Measurements from ENCODE around the gene STX18. TPM values are rescaled to one million over a fixed set of nuclear protein-coding genes. Genes with fewer than 3 reads are reported as not detected.

STX18 gene
- total RNA-seq, 2 experiments from 2014 or later: 22.8 to 26.5 TPM

DNA sequence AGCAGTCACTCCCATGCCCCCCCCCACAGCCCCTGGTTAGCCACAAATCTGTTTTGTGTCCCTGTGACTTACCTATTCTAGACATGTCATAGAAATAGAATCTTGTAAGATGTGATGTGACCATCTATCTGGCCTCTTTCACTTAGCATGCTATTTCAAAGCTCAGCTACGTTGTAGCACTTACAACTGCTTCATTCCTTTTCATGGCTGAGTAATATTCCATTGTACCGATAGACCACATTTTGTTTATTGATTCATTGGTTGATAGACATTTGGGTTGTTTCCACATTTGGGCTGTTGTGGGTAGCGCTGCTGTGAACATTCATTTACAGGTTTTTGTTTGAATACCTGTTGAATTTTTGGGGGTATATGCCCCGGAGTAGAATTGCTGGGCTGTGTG, 143.4 kb downstream of the STX18 start:
- H3K4me1 Mint-ChIP-seq: no peaks in the 10 kb centered on the region
- POLR2A ChIA-PET: no interaction called here
- DNase-seq: no peak
- no peaks in the 10 kb centered on the region for H3K27me3 Mint-ChIP-seq
- H3K9me3 Mint-ChIP-seq: no peaks in the 10 kb centered on the region
- CTCF ChIA-PET: no interaction called here
- H3K4me3 Mint-ChIP-seq: no peak overlapping the region
- no peak overlapping the region for H3K27ac Mint-ChIP-seq
- no peaks in the 10 kb centered on the region for H3K36me3 Mint-ChIP-seq (ENCODE audit: low read depth)

DNA sequence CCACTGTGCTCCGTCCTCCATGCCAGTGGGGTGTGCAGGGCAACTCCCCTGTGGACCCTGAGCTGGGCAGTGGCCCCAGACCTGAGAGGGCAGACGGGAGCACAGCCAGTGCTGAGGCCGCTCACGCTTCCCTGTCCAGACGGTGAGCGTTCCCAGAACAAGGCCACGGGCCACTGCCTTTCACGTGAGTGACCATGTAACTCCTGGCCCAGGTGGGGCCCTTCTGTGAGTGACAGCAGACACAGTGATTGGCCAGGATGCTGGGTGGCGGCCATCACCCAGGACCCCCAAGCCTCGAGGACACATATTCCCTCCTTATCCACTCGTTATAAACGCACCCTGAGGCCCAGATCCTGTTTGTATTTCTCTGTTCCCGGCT, 144.4 kb downstream of the STX18 start:
- Mint-ChIP-seq H3K27ac (no peak overlapping the region), H3K27me3 (no peaks in the 10 kb centered on the region), H3K36me3 (ENCODE audit: low read depth) (no peaks in the 10 kb centered on the region), H3K4me1 (no peaks in the 10 kb centered on the region), H3K4me3 (no peak overlapping the region), H3K9me3 (no peaks in the 10 kb centered on the region)
- ChIA-PET CTCF (no interaction called here), POLR2A (no interaction called here)
- DNase-seq: no peak

DNA sequence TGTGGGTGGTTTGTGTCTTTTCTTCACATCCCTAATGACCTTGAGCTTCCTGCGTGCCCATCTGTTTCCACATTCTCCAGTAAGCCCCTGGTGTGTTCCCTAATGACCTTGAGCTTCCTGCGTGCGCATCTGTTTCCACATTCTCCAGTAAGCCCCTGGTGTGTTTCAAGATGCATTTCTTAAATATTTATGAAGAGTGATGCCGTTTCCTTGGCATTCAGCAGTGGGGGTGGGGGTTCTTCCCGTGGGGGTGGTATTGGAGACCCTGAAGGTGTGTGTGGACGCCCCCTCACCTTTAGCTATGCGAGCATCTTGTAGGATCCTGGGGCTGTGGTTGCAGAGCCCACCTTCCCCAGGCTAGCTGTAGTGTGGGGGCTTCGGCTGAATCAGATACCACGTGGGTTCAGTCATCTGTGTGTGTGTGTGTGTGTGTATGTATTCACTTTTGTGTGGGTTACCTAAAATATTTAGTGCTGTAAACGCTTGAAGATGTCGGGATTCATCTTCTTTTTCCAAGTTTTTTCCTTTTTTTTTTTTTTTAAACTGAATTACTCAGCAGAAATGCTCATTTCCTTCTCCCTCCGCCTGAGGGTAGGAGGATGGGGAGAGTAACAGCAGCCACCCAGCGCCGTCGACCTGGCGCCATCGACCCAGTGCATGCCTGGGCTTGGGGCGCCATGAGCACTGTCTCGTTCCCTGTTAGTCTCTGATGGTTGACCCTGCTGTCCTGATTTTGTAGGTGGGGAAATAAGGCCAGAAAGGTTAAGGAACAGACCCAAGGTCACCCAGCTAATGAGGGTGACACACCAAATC, 145.0 kb downstream of the STX18 start:
- Mint-ChIP-seq H3K36me3 (ENCODE audit: low read depth) (no peaks in the 10 kb centered on the region), H3K9me3 (no peaks in the 10 kb centered on the region), H3K4me1 (no peaks in the 10 kb centered on the region), H3K4me3 (no peak overlapping the region), H3K27ac (no peak overlapping the region), H3K27me3 (no peaks in the 10 kb centered on the region)
- ChIA-PET CTCF (no interaction called here), POLR2A (no interaction called here)
- no peak for DNase-seq

DNA sequence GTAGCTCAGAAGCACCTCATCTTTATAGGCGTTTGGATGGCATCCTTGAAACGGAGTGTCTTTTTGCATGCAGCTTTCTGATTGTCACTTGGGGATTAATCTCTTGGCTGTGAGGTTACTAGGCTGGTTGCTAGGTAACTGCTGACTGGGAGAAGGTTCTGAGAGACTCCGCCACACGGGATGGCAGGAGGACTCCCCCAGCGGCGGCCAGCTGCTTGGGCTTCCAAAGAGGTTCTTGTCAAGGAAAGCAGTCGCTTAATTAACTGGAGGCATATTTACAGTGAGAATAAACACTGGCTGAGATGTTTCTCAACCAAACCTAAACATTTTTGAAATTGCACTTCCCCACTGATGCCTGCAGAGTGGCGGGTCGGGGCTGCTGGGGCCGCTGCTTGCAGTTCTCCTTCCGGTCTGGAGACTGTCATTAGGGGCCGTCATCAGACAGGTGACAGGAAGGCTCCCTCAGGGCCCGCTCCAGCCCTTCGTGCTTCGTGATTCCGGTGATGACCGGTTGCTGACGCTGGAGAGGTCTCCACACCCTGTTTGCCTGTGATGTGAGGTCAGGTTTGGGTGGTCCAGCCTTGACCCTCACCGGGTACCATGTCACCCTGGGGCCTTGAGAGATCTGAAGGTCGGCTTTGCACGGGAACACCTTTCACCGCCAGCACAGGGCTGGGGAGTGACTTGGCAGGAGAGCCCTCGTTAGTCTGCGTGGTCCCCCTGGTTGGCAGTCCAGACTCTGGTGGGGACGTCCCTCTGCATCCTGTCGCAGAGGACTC, 145.8 kb downstream of the STX18 start:
- no peaks in the 10 kb centered on the region for H3K4me1 Mint-ChIP-seq
- no peaks in the 10 kb centered on the region for H3K9me3 Mint-ChIP-seq
- H3K36me3 Mint-ChIP-seq (ENCODE audit: low read depth): no peaks in the 10 kb centered on the region
- no peak overlapping the region for H3K27ac Mint-ChIP-seq
- H3K27me3 Mint-ChIP-seq: no peaks in the 10 kb centered on the region
- DNase-seq: no peak
- CTCF ChIA-PET: interaction anchor here (0.7 kb wide), 1 partner anchor 36 kb away, joined by 3 read pairs; no protein-coding TSS in a partner anchor
- no peak overlapping the region for H3K4me3 Mint-ChIP-seq
- POLR2A ChIA-PET: no interaction called here

DNA sequence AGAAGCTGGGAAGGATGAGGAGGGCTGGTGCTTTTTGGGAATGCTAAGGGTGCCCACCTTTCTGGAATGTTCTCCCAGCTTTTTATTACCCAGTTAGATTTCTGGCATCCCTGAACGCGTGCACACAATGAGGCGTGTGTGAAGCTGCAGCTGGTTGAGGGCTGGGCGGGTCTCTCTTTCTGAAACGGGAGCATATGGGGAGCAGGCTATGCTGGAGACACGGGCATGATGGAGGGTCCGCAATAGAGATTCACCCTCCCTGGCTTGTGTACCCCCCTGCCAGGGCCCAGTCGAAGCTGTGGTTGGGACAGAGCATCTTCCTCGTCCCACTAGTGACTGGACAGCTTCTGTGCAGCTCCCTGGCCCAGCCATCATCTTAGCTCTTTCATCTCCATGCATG, 146.5 kb downstream of the STX18 start:
- no peak overlapping the region for H3K4me3 Mint-ChIP-seq
- H3K4me1 Mint-ChIP-seq: no peaks in the 10 kb centered on the region
- no peak overlapping the region for H3K27ac Mint-ChIP-seq
- CTCF ChIA-PET: interaction anchor here (0.7 kb wide), 1 partner anchor 36 kb away, joined by 3 read pairs; no protein-coding TSS in a partner anchor
- POLR2A ChIA-PET: no interaction called here
- H3K36me3 Mint-ChIP-seq (ENCODE audit: low read depth): no peaks in the 10 kb centered on the region
- H3K9me3 Mint-ChIP-seq: no peaks in the 10 kb centered on the region
- H3K27me3 Mint-ChIP-seq: no peaks in the 10 kb centered on the region
- DNase-seq: no peak

DNA sequence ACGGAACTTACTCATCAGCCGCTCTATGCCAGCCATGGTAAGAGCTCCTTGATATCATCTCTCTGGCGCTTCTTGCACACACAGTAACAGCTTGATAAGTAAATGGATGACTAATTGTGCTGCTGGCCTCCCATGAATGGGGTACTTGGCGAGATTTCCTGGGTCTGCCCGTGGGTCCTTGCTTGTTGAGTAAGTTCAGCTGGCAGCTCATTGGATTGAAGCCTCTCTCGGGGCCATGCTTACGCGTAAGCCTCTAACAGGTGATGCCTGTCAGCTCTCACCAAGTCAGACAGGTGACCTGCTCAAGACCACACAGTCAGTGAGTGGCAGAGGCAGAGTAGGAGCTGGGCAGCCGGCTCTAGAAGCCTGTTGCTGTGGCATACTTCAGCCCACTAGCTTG, 147.2 kb downstream of the STX18 start:
- ChIA-PET CTCF (no interaction called here), POLR2A (no interaction called here)
- H3K9me3 Mint-ChIP-seq: no peaks in the 10 kb centered on the region
- no peaks in the 10 kb centered on the region for H3K4me1 Mint-ChIP-seq
- H3K27me3 Mint-ChIP-seq: peaks cover 1% of the 10 kb centered on the region
- no peaks in the 10 kb centered on the region for H3K36me3 Mint-ChIP-seq (ENCODE audit: low read depth)
- DNase-seq: no peak
- no peak overlapping the region for H3K4me3 Mint-ChIP-seq
- H3K27ac Mint-ChIP-seq: no peak overlapping the region

DNA sequence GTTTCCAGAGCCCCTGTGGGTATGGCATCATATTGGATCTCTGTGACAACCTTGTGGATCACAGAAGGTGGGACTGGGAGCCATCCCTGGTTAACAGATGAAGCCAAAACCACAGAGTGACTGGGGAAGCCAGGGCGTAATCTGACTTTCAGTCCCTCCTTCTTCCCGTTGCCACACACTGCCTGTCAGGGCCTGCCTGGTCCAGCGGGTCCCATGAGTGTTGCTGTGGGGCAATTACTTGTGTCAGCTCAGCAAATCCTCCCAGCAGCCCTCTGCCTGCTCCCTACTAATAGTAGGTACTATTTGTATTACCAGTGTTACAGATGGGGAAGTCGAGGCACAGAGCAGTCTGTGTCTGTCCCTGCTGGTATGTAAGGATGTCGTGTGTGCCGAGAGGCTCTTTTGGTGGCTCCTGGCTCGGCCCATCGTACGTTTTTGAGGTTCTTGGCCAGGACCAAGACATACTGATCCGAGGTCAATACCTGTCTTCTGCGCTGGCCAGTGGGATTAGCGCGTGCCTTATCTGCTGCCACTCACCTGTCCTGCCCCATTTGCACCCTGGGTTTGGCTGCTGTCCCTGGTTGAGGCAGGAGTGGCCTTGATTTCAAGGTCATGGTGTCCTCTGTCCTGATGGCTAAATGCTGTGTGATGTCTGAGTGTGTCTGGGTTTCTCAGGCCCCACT, 149.2 kb downstream of the STX18 start:
- POLR2A ChIA-PET: no interaction called here
- Mint-ChIP-seq H3K9me3 (no peaks in the 10 kb centered on the region), H3K4me1 (peaks cover 5% of the 10 kb centered on the region), H3K4me3 (no peak overlapping the region), H3K27me3 (peaks cover 16% of the 10 kb centered on the region), H3K36me3 (ENCODE audit: low read depth) (no peaks in the 10 kb centered on the region), H3K27ac (no peak overlapping the region)
- CTCF ChIA-PET: no interaction called here
- no peak for DNase-seq

DNA sequence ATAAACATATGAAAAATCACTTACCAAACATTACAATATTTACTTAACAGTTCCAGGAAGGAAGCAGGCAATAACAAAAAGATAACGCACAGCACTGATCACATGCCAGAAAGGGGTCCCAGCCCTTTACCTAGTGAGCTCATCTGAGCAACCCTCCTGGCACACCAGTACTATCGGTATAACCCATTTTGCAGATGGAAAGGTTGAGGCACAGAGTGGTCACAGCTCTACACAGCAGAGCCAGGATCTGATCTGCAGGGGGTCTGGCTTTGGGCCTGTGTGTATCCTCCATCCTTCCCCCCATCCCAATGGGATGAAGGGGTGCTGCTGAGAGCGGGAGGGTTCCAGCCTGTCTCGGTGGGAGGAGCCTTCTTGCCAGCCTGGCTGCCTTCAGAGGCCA, 150.0 kb downstream of the STX18 start:
- CTCF ChIA-PET: no interaction called here

DNA sequence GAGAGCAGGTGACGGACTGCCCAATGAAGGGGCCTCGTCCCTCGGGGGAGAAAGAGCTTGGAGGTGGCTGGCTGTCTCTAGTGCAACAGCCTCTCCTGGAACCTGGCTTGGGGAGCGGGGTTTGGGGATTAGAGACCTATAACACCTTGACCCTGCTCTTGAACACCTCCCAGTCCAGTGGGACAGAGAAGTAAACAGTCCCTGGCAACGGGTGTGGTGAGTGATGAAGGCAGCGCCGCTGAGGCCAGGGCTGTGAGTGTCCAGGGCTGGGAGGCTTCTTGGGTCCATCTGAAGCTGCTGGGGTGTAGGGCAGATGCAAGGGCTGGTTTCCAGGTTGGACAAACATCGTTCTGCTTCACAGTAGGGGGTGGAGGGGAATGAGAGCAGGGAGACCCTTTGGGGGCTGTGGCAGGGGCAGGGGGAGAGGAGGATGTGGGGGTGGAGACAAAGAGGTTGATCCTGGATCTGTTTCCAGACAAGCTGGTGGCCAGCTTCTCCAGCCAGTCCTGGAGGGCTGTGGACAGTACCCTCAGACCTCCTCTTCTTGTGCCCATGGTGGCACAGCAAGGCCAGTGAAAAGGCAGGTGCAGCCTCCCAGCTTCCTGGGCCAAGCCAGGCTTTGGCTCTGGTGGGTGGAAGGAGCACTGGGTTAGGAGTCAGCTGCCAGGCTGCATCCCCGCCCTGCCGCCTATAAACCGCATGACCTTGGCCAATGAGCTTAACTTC, 151.2 kb downstream of the STX18 start:
- Mint-ChIP-seq H3K27me3 (peaks cover 23% of the 10 kb centered on the region), H3K4me1 (peaks cover 9% of the 10 kb centered on the region), H3K36me3 (ENCODE audit: low read depth) (no peaks in the 10 kb centered on the region), H3K27ac (no peak overlapping the region), H3K4me3 (no peak overlapping the region), H3K9me3 (no peaks in the 10 kb centered on the region)
- ChIA-PET CTCF (no interaction called here), POLR2A (no interaction called here)
- no peak for DNase-seq

More for the DNA sequence above, 150.0 kb downstream of the STX18 start:
- no peaks in the 10 kb centered on the region for H3K36me3 Mint-ChIP-seq (ENCODE audit: low read depth)
- no peak for DNase-seq
- H3K4me3 Mint-ChIP-seq: no peak overlapping the region
- peaks cover 17% of the 10 kb centered on the region for H3K27me3 Mint-ChIP-seq
- H3K9me3 Mint-ChIP-seq: no peaks in the 10 kb centered on the region
- POLR2A ChIA-PET: no interaction called here
- no peak overlapping the region for H3K27ac Mint-ChIP-seq
- H3K4me1 Mint-ChIP-seq: peaks cover 5% of the 10 kb centered on the region

DNA sequence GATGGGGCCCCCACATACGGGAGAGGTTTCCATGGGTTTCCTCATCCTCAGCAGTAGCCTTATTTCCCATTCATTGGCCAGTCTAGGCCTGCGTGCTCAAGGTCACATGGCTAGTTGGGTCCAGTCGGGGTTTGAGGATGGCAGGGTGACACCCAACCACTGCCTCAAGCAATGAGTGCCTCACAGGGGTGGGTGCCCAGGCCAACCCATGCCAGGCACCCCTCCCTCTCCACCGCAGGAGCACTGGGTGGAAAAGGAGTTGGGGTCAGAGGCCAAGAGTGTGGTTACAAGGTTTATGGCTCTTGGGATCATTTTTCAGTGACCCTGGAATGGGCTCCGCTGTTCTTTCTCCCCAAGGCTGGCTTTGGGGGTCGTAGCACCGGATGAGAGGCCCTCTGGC, 151.8 kb downstream of the STX18 start:
- H3K27me3 Mint-ChIP-seq: peaks cover 27% of the 10 kb centered on the region
- no peaks in the 10 kb centered on the region for H3K36me3 Mint-ChIP-seq (ENCODE audit: low read depth)
- no peak overlapping the region for H3K27ac Mint-ChIP-seq
- peaks cover 10% of the 10 kb centered on the region for H3K4me1 Mint-ChIP-seq
- DNase-seq: no peak
- POLR2A ChIA-PET: no interaction called here
- H3K4me3 Mint-ChIP-seq: no peak overlapping the region
- H3K9me3 Mint-ChIP-seq: no peaks in the 10 kb centered on the region
- CTCF ChIA-PET: no interaction called here

DNA sequence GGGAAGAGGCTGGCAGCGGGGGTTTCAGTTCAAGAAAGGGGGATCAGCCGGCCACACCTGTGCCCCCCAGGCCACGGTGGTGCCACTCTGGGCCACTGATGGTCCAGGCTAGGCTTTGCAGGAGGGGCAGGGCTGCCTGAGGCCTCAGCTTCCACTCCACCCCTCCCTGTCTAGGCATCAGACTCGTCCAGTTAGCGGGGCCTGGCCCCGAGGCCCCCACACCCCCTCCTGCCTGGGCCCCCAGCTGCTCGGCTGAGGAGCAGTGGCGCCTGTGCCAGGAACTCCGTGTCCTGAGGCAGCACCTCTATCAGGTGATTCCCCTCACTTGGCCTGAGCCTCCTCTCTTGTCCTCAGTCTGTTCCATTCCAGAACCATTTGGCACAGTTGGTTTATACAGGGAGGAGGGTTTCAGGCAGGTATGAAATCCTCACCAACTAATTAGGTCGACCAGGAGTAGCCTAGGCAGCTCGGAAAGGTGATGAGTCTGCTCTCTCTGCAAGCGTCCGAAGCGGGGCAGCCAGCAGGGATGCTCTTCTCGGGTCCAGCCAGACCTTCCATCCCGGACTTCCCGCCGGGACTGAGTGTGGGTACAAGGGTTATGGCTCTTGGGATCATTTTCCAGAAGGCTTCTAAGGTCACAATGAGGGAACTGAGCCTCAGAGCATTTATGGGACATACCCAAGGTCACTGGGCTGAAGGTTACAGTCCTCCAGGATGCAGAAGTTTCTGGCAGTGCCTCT, 152.8 kb downstream of the STX18 start:
- H3K4me1 Mint-ChIP-seq: peaks cover 16% of the 10 kb centered on the region
- peaks cover 38% of the 10 kb centered on the region for H3K27me3 Mint-ChIP-seq
- H3K4me3 Mint-ChIP-seq: no peak overlapping the region
- no peak for DNase-seq
- POLR2A ChIA-PET: no interaction called here
- CTCF ChIA-PET: no interaction called here
- no peaks in the 10 kb centered on the region for H3K9me3 Mint-ChIP-seq
- H3K27ac Mint-ChIP-seq: no peak overlapping the region
- H3K36me3 Mint-ChIP-seq (ENCODE audit: low read depth): no peaks in the 10 kb centered on the region

DNA sequence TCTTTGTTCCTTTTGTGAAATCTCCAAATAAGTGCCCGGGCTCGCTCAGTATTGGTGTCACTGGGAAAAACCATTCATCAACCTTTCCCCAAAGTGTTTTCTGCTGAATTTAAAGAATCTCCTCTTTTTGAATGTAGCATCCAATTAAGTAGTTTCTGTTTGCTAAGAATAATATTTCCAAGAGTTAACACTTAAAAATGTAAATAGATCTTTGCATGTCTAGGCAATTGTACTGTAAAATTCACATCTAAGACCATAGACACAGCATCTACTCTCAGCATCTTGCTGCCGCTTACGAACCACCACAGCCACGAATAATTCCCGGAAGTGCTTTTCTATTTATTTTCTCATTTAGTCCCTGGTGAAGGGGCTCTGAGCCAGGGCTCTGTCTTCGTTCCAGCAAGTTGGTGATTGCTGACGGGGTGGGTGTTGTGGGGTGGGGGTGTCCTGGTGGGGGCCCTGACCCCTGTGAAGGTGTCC, 153.5 kb downstream of the STX18 start:
- peak overlapping the region; percentile 36 for H3K4me3 Mint-ChIP-seq
- no peak for DNase-seq
- ChIA-PET POLR2A (no interaction called here), CTCF (no interaction called here)
- peaks cover 42% of the 10 kb centered on the region for H3K27me3 Mint-ChIP-seq
- no peak overlapping the region for H3K27ac Mint-ChIP-seq
- no peaks in the 10 kb centered on the region for H3K36me3 Mint-ChIP-seq (ENCODE audit: low read depth)
- no peaks in the 10 kb centered on the region for H3K9me3 Mint-ChIP-seq
- H3K4me1 Mint-ChIP-seq: peaks cover 16% of the 10 kb centered on the region

Data from activated CD4-positive, alpha-beta memory T cell treated with anti-CD3 and anti-CD28 coated beads, Interleukin-2, amount 10 ng/mL, durations not matched to agents 7 days and 5 days (primary cell).